ENCODE data around the gene TPD52L1.
A peak's percentile ranks its signal among the peaks of the same experiment; 100 is the strongest.
"Not testable (repeated sequence)": the region's sequence is repeated elsewhere in the genome, so short reads cannot be mapped to it uniquely, and the experiment has no call there.

TPD52L1 gene

GRCh38 chr6:125140808-125141207 lies 12.8 kb upstream of the TPD52L1 start:
- no peak for FAIRE-seq
- no peak for DNase-seq (ENCODE audit: low spot score)

GRCh38 chr6:125142618-125143017 lies 11.0 kb upstream of the TPD52L1 start:
- no peak for FAIRE-seq
- no peak for DNase-seq (ENCODE audit: low spot score)

GRCh38 chr6:125144822-125145221 lies 8.8 kb upstream of the TPD52L1 start:
- DNase-seq (ENCODE audit: low spot score) (no peak), FAIRE-seq (no peak)

GRCh38 chr6:125149256-125150144 lies 4.1 kb upstream of the TPD52L1 start:
- peak; percentile 38 for DNase-seq (ENCODE audit: low spot score)
- no peak for FAIRE-seq

- DNase-seq (ENCODE audit: low spot score) = no peak
- no peak for FAIRE-seq
Measured at GRCh38 chr6:125151700-125152099, 1.9 kb upstream of the TPD52L1 start.

GRCh38 chr6:125154118-125154760 lies 666 bp downstream of the TPD52L1 start:
- FAIRE-seq (no peak), DNase-seq (ENCODE audit: low spot score) (peak; percentile 13)

- DNase-seq (ENCODE audit: low spot score) = peak; percentile 27
- FAIRE-seq = no peak
Measured at GRCh38 chr6:125154761-125155135, 1.2 kb downstream of the TPD52L1 start.

GRCh38 chr6:125155344-125155743 lies 1.8 kb downstream of the TPD52L1 start:
- FAIRE-seq = no peak

GRCh38 chr6:125156496-125156895 lies 2.9 kb downstream of the TPD52L1 start:
- FAIRE-seq = no peak
- no peak for DNase-seq (ENCODE audit: low spot score)

More at GRCh38 chr6:125155344-125155743, 1.8 kb downstream of the TPD52L1 start:
- no peak for DNase-seq (ENCODE audit: low spot score)

- no peak for FAIRE-seq
- DNase-seq (ENCODE audit: low spot score) = no peak
Measured at GRCh38 chr6:125157280-125157679, 3.7 kb downstream of the TPD52L1 start.

GRCh38 chr6:125157725-125158124 lies 4.2 kb downstream of the TPD52L1 start:
- FAIRE-seq (no peak), DNase-seq (ENCODE audit: low spot score) (no peak)

GRCh38 chr6:125163339-125163738 lies 9.8 kb downstream of the TPD52L1 start:
- not testable (repeated sequence) for DNase-seq (ENCODE audit: low spot score); FAIRE-seq

- FAIRE-seq (no peak), DNase-seq (ENCODE audit: low spot score) (no peak)
Measured at GRCh38 chr6:125163811-125164210, 10.2 kb downstream of the TPD52L1 start.

GRCh38 chr6:125164696-125165095 lies 11.1 kb downstream of the TPD52L1 start:
- FAIRE-seq (no peak), DNase-seq (ENCODE audit: low spot score) (no peak)

GRCh38 chr6:125165256-125165655 lies 11.7 kb downstream of the TPD52L1 start:
- no peak for FAIRE-seq
- DNase-seq (ENCODE audit: low spot score) = no peak

GRCh38 chr6:125165776-125166175 lies 12.2 kb downstream of the TPD52L1 start:
- DNase-seq (ENCODE audit: low spot score) (no peak), FAIRE-seq (no peak)

- FAIRE-seq = no peak
- DNase-seq (ENCODE audit: low spot score) = no peak
Measured at GRCh38 chr6:125166711-125167110, 13.1 kb downstream of the TPD52L1 start.

GRCh38 chr6:125167579-125167978 lies 14.0 kb downstream of the TPD52L1 start:
- DNase-seq (ENCODE audit: low spot score) = no peak
- no peak for FAIRE-seq

GRCh38 chr6:125169058-125169457 lies 15.5 kb downstream of the TPD52L1 start:
- DNase-seq (ENCODE audit: low spot score) = no peak
- no peak for FAIRE-seq

- FAIRE-seq (no peak), DNase-seq (ENCODE audit: low spot score) (no peak)
Measured at GRCh38 chr6:125169522-125169921, 15.9 kb downstream of the TPD52L1 start.

GRCh38 chr6:125170376-125170775 lies 16.8 kb downstream of the TPD52L1 start:
- FAIRE-seq (no peak), DNase-seq (ENCODE audit: low spot score) (no peak)

- DNase-seq (ENCODE audit: low spot score) (no peak), FAIRE-seq (no peak)
Measured at GRCh38 chr6:125173341-125174095, 19.9 kb downstream of the TPD52L1 start.
